Retinal pigment epithelial cell (primary cell): ENCODE results near the gene TM4SF5.

ENCODE experiments used
- DNase-seq: peaks from one replicate; pipeline ENCODE4 v3.0.0-alpha.2; 2010; ENCODE audit warnings: low read depth
- H3K4me3 ChIP-seq: 2 replicates; pipeline ENCODE4 v1.5.1; 2011; ENCODE audit warnings: mild to moderate bottlenecking, low read length, control low read depth, moderate library complexity
- TF ChIP-seq, protein P1 (sequence below): conservative IDR thresholded peaks from 2 replicates; pipeline ENCODE4 v1.5.1; 2011; ENCODE audit warnings: low read depth, low read length, control low read depth, inconsistent platforms

Gene TM4SF5

DNA sequence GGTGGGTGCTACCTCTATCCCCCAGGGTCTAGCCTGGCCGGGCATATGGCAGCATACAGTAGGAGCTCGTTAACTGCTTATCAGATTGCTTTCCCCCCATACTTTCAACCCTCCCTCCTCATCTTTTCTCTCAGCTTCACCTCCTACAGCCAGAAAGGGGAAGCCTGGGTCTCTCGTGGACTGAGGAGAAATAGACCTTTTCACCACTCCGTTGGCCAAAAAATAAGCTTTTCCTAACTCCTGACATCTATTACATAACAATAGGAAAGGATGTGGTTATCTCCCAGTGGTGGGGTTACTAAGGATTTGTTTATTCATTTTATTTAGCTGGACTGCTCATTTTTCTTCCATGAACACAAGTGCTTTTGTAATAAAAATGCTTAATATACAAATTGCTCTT is 23.0 kb upstream of the TM4SF5 start:
- no peak overlapping the region for H3K4me3 ChIP-seq
- no peak for DNase-seq
- TF ChIP-seq, protein P1, sequence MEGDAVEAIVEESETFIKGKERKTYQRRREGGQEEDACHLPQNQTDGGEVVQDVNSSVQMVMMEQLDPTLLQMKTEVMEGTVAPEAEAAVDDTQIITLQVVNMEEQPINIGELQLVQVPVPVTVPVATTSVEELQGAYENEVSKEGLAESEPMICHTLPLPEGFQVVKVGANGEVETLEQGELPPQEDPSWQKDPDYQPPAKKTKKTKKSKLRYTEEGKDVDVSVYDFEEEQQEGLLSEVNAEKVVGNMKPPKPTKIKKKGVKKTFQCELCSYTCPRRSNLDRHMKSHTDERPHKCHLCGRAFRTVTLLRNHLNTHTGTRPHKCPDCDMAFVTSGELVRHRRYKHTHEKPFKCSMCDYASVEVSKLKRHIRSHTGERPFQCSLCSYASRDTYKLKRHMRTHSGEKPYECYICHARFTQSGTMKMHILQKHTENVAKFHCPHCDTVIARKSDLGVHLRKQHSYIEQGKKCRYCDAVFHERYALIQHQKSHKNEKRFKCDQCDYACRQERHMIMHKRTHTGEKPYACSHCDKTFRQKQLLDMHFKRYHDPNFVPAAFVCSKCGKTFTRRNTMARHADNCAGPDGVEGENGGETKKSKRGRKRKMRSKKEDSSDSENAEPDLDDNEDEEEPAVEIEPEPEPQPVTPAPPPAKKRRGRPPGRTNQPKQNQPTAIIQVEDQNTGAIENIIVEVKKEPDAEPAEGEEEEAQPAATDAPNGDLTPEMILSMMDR, result no peak

DNA sequence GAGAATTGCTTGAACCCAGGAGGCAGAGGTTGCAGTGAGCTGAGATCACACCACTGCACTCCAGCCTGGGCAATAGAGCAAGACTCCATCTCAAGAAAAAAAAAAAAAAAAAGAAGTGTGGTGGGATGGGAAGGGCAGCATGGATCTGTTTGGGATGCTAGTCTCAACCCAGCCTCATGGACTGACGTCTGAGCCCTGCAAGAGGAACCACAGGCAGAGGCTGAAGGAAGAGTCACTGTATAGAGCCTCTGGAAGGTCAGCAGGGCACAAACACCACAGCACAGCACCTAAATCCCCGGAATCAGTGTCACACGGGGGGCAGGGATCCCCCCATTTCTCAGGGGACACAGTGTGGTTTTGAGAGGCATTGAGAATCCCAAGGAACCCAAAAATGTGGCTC is 21.1 kb upstream of the TM4SF5 start:
- no peak overlapping the region for H3K4me3 ChIP-seq
- TF ChIP-seq, protein P1, result no peak
- DNase-seq, result no peak

- TF ChIP-seq, protein P1, result no peak
- no peak for DNase-seq
- no peak overlapping the region for H3K4me3 ChIP-seq
Observed at GRCh38 chr17:4751932-4752331, 19.8 kb upstream of the TM4SF5 start.

DNA sequence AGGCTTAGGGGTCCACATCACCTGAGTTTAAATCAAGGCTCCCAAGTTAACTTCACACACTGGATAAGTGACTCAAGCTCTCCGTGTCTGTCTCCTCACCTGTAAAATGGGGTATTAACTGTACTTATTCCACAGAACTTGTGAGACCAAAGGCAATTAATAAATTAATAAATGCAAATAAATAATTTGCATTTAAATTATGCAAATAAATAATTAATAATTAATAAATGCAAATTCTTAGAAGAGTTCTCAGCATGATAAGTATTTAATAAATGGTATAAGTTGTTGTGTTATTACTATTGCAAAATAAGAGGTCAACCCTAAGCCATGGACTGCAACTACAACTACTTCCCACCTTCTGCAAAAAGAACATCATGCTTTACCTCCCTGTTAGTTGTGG is 18.3 kb upstream of the TM4SF5 start:
- DNase-seq, result no peak

GRCh38 chr17:4759776-4760236 is 11.9 kb upstream of the TM4SF5 start:
- no peak overlapping the region for H3K4me3 ChIP-seq
- TF ChIP-seq, protein P1, result no peak
- DNase-seq, result no peak

More for the DNA sequence above, 18.3 kb upstream of the TM4SF5 start:
- no peak overlapping the region for H3K4me3 ChIP-seq
- TF ChIP-seq, protein P1, result no peak

GRCh38 chr17:4764595-4764994 is 7.1 kb upstream of the TM4SF5 start:
- H3K4me3 ChIP-seq, result no peak overlapping the region
- TF ChIP-seq, protein P1, result no peak
- DNase-seq, result no peak

GRCh38 chr17:4766201-4766600 is 5.5 kb upstream of the TM4SF5 start:
- H3K4me3 ChIP-seq, result no peak overlapping the region
- TF ChIP-seq, protein P1, result no peak
- DNase-seq, result no peak
